Kidney epithelial cell (primary cell): Measurements from ENCODE around the gene HEYL. TPM values are rescaled to one million over a fixed set of nuclear protein-coding genes. Genes with fewer than 3 reads are reported as not detected.
A peak's percentile ranks its signal among the peaks of the same experiment; 100 is the strongest.

ENCODE experiments used
- DNase-seq: peaks from one replicate; pipeline ENCODE4 v3.0.0-alpha.2; 2010; ENCODE audit warnings: low read depth
- H3K27me3 ChIP-seq: 2 replicates; pipeline ENCODE4 v1.6.0; 2011; ENCODE audit warnings: low read length; ENCODE audit not compliant: control insufficient read depth, insufficient read depth
- H3K36me3 ChIP-seq: 2 replicates; pipeline ENCODE4 v1.5.1; 2011; ENCODE audit warnings: low read length; ENCODE audit not compliant: control insufficient read depth, insufficient read depth
- H3K4me3 ChIP-seq: 2 replicates; pipeline ENCODE4 v1.5.1; 2011; ENCODE audit warnings: low read depth, mild to moderate bottlenecking, control low read depth, low read length
- total RNA-seq: library from RNA; depleted of rRNA; stranded (reverse); fragments of >200 nt; gene quantifications from 2 replicates; pipeline ENCODE4 v1.2.3, GENCODE V29; 2015
- TF ChIP-seq, protein P1 (sequence below): IDR thresholded peaks from 2 replicates; pipeline ENCODE4 v1.5.1; 2011; ENCODE audit warnings: mild to moderate bottlenecking, moderate library complexity, low read length, control low read depth, inconsistent platforms; ENCODE audit not compliant: insufficient read depth, poor library complexity, severe bottlenecking

The HEYL gene
- total RNA-seq, 1 donor from 2014 or later = 4.8 TPM

DNA sequence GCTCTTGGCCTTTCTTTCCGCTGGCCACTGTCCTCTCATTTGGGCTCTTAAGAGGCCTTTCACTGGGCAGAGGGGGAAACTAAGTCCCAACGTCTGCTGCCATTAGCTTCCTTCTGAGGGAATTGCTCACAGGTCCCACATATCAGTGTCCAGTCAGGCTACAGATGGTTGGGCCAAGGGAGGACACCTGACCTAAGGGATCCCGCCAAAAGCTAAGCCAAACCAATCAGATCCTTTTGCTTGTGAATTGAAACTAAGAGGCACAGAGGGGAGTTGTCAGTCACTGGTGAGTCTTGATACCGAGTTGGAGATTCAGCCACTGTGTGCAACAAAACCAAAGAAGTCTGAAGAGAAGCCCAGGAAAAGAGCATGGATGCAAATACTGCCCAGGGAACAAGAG, 38.2 kb upstream of the HEYL start:
- DNase-seq = no peak
- TF ChIP-seq, protein P1, sequence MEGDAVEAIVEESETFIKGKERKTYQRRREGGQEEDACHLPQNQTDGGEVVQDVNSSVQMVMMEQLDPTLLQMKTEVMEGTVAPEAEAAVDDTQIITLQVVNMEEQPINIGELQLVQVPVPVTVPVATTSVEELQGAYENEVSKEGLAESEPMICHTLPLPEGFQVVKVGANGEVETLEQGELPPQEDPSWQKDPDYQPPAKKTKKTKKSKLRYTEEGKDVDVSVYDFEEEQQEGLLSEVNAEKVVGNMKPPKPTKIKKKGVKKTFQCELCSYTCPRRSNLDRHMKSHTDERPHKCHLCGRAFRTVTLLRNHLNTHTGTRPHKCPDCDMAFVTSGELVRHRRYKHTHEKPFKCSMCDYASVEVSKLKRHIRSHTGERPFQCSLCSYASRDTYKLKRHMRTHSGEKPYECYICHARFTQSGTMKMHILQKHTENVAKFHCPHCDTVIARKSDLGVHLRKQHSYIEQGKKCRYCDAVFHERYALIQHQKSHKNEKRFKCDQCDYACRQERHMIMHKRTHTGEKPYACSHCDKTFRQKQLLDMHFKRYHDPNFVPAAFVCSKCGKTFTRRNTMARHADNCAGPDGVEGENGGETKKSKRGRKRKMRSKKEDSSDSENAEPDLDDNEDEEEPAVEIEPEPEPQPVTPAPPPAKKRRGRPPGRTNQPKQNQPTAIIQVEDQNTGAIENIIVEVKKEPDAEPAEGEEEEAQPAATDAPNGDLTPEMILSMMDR = no peak
- Histone ChIP-seq H3K27me3 (peaks cover 35% of the 10 kb centered on the region), H3K4me3 (no peak overlapping the region), H3K36me3 (no peaks in the 10 kb centered on the region)

DNA sequence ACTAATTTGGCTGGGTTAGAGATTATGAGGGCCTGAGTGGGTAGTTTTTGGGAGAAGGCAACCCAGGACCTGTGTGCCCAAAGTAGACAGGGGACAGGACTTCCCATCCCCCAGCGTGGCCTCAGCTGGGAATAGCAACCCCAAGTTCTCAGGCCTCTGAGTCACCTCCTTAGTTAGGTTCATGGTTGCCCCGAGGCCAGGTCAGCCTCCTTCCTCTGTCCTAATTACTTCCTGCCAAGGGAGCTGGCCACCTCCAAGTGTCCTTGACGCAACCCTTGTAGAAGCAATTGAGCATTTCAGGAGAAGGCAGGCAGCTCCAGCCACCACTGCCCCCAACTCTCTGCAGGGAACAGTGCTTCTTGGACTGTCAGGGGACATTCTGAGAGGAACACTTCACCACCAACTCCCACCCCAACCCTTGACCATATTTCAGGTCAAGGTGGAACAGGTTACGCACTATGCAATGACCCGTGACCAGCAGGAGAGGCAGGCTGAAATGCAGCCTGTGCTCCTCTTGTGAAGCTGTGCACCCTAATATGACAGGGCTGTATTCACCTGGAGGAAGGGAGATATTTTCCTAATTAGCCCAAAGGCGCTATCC, 37.6 kb upstream of the HEYL start:
- Histone ChIP-seq H3K36me3 (no peaks in the 10 kb centered on the region), H3K27me3 (peaks cover 35% of the 10 kb centered on the region), H3K4me3 (no peak overlapping the region)
- TF ChIP-seq, protein P1 = no peak
- DNase-seq = no peak

DNA sequence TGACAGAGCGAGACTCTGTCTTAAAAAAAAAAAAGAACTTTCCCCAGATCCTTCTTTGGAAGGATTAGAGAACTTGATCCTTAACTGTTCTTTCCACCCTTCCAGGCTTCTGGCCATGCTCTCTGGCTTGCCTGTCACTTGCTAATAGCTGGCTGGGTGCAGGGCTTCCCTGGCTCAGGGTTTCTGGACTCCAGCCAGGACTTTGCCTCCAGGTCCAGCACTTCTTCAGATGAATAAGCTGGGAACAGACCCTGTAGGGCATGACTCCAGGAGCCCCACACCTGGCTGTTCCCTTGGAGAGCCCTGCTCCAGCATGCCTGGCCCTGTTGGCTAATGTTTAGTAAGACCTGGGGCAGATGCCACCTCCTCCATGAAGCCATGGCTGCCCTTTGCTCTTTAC, 35.8 kb upstream of the HEYL start:
- Histone ChIP-seq H3K4me3 (no peak overlapping the region), H3K36me3 (no peaks in the 10 kb centered on the region), H3K27me3 (peaks cover 40% of the 10 kb centered on the region)
- no peak for DNase-seq
- TF ChIP-seq, protein P1 = no peak

DNA sequence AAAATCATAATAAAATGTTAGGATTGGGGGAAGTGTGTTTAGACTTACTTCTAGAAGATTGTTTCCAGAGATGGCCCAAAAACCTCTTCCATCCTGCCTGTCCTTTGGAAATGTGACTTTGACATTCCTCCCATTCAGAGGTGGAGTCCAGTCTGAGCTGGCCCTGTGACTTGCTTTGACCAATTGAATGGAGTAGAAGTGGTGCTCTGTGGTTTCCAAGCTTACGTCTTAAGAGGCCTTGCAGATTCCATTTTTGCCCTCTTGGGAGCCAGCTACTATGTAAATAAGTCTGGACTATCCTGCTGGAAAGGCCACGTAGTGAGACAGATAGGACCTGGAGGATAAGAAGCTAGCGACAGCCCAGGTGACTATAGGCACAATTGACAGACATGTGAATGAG, 33.8 kb upstream of the HEYL start:
- H3K4me3 ChIP-seq = no peak overlapping the region
- peaks cover 49% of the 10 kb centered on the region for H3K27me3 ChIP-seq
- TF ChIP-seq, protein P1 = no peak
- DNase-seq = no peak
- no peaks in the 10 kb centered on the region for H3K36me3 ChIP-seq

DNA sequence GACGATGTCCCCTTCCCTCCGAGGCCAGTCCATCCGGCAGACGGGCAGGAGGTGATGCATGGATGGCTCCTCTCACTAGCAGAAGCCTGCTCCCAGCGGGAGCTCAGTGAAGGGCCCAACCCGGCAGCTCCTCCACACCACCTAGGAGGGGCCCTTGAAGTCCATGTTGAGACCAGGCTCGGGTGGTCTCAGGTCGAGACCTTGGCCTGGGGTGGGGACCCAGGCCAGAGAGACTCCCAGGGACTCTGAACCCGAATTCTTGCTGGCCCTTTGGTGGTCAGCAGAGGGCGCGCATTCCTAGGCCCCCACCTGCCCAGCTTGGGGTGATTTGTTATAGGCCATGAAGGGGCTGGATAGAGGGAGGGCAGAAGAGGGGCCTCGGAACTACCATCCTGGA, 33.1 kb upstream of the HEYL start:
- H3K36me3 ChIP-seq = no peaks in the 10 kb centered on the region
- no peak overlapping the region for H3K4me3 ChIP-seq
- TF ChIP-seq, protein P1 = peak; percentile 67
- H3K27me3 ChIP-seq = peaks cover 53% of the 10 kb centered on the region
- DNase-seq = no peak

DNA sequence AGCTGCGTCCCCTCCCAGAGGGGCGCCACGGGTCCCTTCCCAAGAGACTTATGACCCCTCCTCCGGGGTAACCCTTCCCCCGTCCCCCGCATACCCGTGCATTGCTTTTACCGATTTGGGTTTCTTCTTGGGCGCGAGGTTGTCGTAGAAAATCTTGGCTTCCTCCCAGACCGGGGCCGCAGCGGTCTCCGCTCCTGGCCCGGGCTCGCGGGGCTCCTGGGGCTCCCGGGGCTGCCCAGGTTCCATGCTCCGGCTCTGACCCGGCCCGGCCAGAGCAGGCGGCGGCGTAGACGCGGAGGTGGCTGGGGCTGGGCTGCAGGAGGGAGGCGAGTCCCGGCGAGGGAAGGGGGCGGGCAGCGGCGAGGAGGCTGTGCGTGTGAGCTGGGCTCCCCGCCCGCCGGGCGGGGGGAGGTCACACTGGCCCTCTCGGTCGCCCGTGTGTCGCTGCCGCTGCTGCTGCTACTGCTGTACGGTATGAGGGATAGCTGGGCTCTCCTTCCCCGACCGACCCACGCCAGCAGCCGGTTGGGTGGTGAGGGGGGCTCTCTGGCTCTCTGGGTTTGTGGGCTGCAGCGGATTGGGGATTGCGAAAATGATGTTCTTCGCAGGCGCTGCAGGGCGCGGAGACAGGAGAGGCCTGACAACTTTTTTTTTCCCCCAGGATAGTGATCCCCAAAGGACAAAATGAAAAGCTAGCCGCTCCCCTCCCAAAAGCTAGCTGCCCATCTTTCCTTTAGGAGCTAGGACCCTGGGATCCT, 32.5 kb upstream of the HEYL start, which contains the start of gene NT5C1A:
Gene NT5C1A (minus strand): TSS at position 315 of the 758 bp plus-strand sequence. CDS start 69 bp downstream, at position 246.
- H3K27me3 ChIP-seq = peaks cover 53% of the 10 kb centered on the region
- no peak for DNase-seq
- H3K4me3 ChIP-seq = peak within 1 kb of the TSS; percentile 18
- TF ChIP-seq, protein P1 = no peak
- H3K36me3 ChIP-seq = no peaks in the 10 kb centered on the region
